H1 (cell line): ENCODE data around the gene SPEF2. TPM values are rescaled to one million over a fixed set of nuclear protein-coding genes. Genes with fewer than 3 reads are reported as not detected.

Experiments
- CTCF ChIA-PET: fragments of 300-600 bp; sonication (Branson Sonifier 250); formaldehyde crosslinking; loops from one replicate; lab custom pipeline; 2021; ENCODE audit not compliant: partially characterized antibody; lab: Charles Lee
- POLR2A ChIA-PET: fragments of 300-600 bp; sonication (Branson Sonifier 250); formaldehyde crosslinking; loops from one replicate; lab custom pipeline; 2021; ENCODE audit warnings: inconsistent platforms; ENCODE audit not compliant: partially characterized antibody; lab: Charles Lee
- DNase-seq, 2 experiments: peaks; one replicate each; pipeline versions ENCODE4 v3.0.0 to v3.0.0-alpha.2; 2010 to 2022; ENCODE audit warnings: low spot score in 2 of 2, low read depth in 1 of 2, mixed read lengths in 1 of 2
- FAIRE-seq: peaks from 2 replicates; lab custom pipeline; 2011; peaks lifted over from hg19 to GRCh38; lab: Jason Lieb, UNC
- H2AFZ ChIP-seq: 2 replicates; pipeline ENCODE4 v1.8.1; 2012; ENCODE audit warnings: low read length, inconsistent platforms
- H2AK5ac ChIP-seq: 2 replicates; pipeline ENCODE4 v1.6.1; 2013; ENCODE audit warnings: low read depth, low read length
- H2BK120ac ChIP-seq: replicated peaks from 2 replicates; pipeline ENCODE3; 2013; ENCODE audit warnings: low read depth, low read length, inconsistent platforms
- H2BK12ac ChIP-seq: 2 replicates; pipeline ENCODE4 v1.6.1; 2013; ENCODE audit warnings: low read depth, low read length
- H2BK15ac ChIP-seq: 2 replicates; pipeline ENCODE4 v1.6.1; 2013; ENCODE audit warnings: low read length
- H2BK20ac ChIP-seq: 2 replicates; pipeline ENCODE4 v1.6.1; 2013; ENCODE audit warnings: low read length
- H2BK5ac ChIP-seq: 2 replicates; pipeline ENCODE4 v1.6.1; 2013; ENCODE audit warnings: low read depth, low read length
- H3K14ac ChIP-seq: 2 replicates; pipeline ENCODE4 v1.6.1; 2013; ENCODE audit warnings: inconsistent platforms; ENCODE audit not compliant: insufficient read length
- H3K18ac ChIP-seq: 2 replicates; pipeline ENCODE4 v1.6.1; 2013; ENCODE audit warnings: low read length; ENCODE audit errors: extremely low read depth
- H3K23ac ChIP-seq: 2 replicates; pipeline ENCODE4 v1.6.1; 2013; ENCODE audit warnings: inconsistent platforms; ENCODE audit not compliant: insufficient read length
- H3K23me2 ChIP-seq: 2 replicates; pipeline ENCODE4 v1.6.1; 2013; ENCODE audit warnings: low read depth, low read length
- H3K27ac ChIP-seq: 2 replicates; pipeline ENCODE4 v1.6.1; 2011; ENCODE audit warnings: low read depth, low read length, inconsistent platforms
- H3K27me3 ChIP-seq, 4 experiments: replicated peaks in 1 of 4; 1 replicate in 1 of 4; 2 replicates in 3 of 4; pipeline versions ENCODE4 v1.6.1 to v1.8.1; 2011 to 2013; ENCODE audit warnings: low read length in 3 of 4, mild to moderate bottlenecking in 3 of 4, inconsistent platforms in 2 of 4, mixed read lengths in 2 of 4, moderate library complexity in 1 of 4; ENCODE audit not compliant: control insufficient read depth in 3 of 4, insufficient read depth in 3 of 4; ENCODE audit errors: extremely low read depth in 1 of 4
- H3K36me3 ChIP-seq, 4 experiments: 2 replicates each; pipeline versions ENCODE4 v1.6.1 to v1.8.1; 2011 to 2013; ENCODE audit warnings: mild to moderate bottlenecking in 4 of 4, low read length in 3 of 4, moderate library complexity in 2 of 4, control low read depth in 1 of 4, inconsistent platforms in 1 of 4; ENCODE audit not compliant: insufficient read depth in 4 of 4, control insufficient read depth in 2 of 4
- H3K4ac ChIP-seq: replicated peaks from 2 replicates; pipeline ENCODE3; 2013; ENCODE audit warnings: low read length, low read depth, mixed read lengths, inconsistent platforms; ENCODE audit not compliant: insufficient read length
- H3K4me1 ChIP-seq, 4 experiments: replicated peaks in 1 of 4; 1 replicate in 1 of 4; 2 replicates in 3 of 4; pipeline versions ENCODE4 v1.6.1 to v1.8.1; 2011 to 2013; ENCODE audit warnings: low read length in 3 of 4, inconsistent platforms in 2 of 4, mixed read lengths in 1 of 4; ENCODE audit not compliant: insufficient read depth in 4 of 4, control insufficient read depth in 3 of 4
- H3K4me2 ChIP-seq, 2 experiments: 2 replicates each; pipeline versions ENCODE4 v1.6.1 to v1.8.1; 2011 to 2013; ENCODE audit warnings: low read depth in 2 of 2, low read length in 2 of 2, control low read depth in 1 of 2, inconsistent platforms in 1 of 2, mild to moderate bottlenecking in 1 of 2; ENCODE audit not compliant: insufficient read depth in 1 of 2
- H3K4me3 ChIP-seq, 4 experiments: fragments of 200-600, 300-600 bp in 1 of 4; sonication (generic), shearing (Covaris generic), sonication (Bioruptor Twin) in 1 of 4; 2 replicates each; pipeline versions ENCODE4 v1.5.1 to v1.8.1; 2011 to 2016; ENCODE audit warnings: low read length in 4 of 4, low read depth in 3 of 4, control low read depth in 2 of 4, inconsistent platforms in 2 of 4, mild to moderate bottlenecking in 2 of 4, mixed read lengths in 1 of 4, moderate library complexity in 1 of 4; ENCODE audit not compliant: insufficient read depth in 2 of 4; ENCODE audit errors: extremely low read depth in 1 of 4
- H3K56ac ChIP-seq: replicated peaks from 2 replicates; pipeline ENCODE3; 2013; ENCODE audit warnings: low read depth, mild to moderate bottlenecking, mixed read lengths, low read length, inconsistent platforms; ENCODE audit not compliant: insufficient read length
- H3K79me1 ChIP-seq: 2 replicates; pipeline ENCODE4 v1.6.1; 2013; ENCODE audit warnings: low read depth, low read length, control low read depth
- H3K79me2 ChIP-seq, 2 experiments: 2 replicates each; pipeline versions ENCODE4 v1.6.1 to v1.8.1; 2012 to 2013; ENCODE audit warnings: low read length in 2 of 2, mild to moderate bottlenecking in 2 of 2, inconsistent platforms in 1 of 2; ENCODE audit not compliant: insufficient read depth in 2 of 2, control insufficient read depth in 1 of 2
- H3K9ac ChIP-seq, 4 experiments: replicated peaks in 1 of 4; 1 replicate in 1 of 4; 2 replicates in 3 of 4; pipeline versions ENCODE4 v1.6.1 to v1.8.1; 2011 to 2013; ENCODE audit warnings: low read depth in 3 of 4, low read length in 3 of 4, control low read depth in 2 of 4, mild to moderate bottlenecking in 2 of 4, moderate library complexity in 2 of 4, inconsistent platforms in 1 of 4; ENCODE audit errors: extremely low read depth in 1 of 4
- H3K9me3 ChIP-seq, 2 experiments: 2 replicates each; pipeline versions ENCODE4 v1.6.1 to v1.8.1; 2012 to 2013; ENCODE audit warnings: mild to moderate bottlenecking in 2 of 2, moderate library complexity in 2 of 2, control low read depth in 1 of 2, inconsistent platforms in 1 of 2, low read depth in 1 of 2, low read length in 1 of 2, mixed read lengths in 1 of 2; ENCODE audit not compliant: insufficient read depth in 2 of 2
- H4K20me1 ChIP-seq, 2 experiments: replicated peaks in 1 of 2; 2 replicates each; pipeline versions ENCODE3 to v1.8.1; 2011 to 2013; ENCODE audit warnings: inconsistent platforms in 2 of 2, low read length in 2 of 2, mild to moderate bottlenecking in 1 of 2; ENCODE audit not compliant: insufficient read depth in 2 of 2, control insufficient read depth in 1 of 2
- H4K5ac ChIP-seq: 2 replicates; pipeline ENCODE4 v1.6.1; 2013; ENCODE audit warnings: low read length, low read depth, mixed read lengths, inconsistent platforms; ENCODE audit not compliant: insufficient read length
- H4K8ac ChIP-seq: 2 replicates; pipeline ENCODE4 v1.8.0; 2013; ENCODE audit warnings: mild to moderate bottlenecking, moderate library complexity, low read length, inconsistent platforms; ENCODE audit not compliant: insufficient read depth; ENCODE audit errors: extremely low read depth
- H4K91ac ChIP-seq: replicated peaks from 2 replicates; pipeline ENCODE3; 2013; ENCODE audit warnings: low read length, mixed read lengths, inconsistent platforms; ENCODE audit not compliant: insufficient read length
- EP300 ChIP-seq, 2 experiments: IDR thresholded peaks; 1 replicate in 1 of 2; 2 replicates in 1 of 2; pipeline ENCODE4 v1.6.1; 2011 to 2012; ENCODE audit warnings: low read depth in 2 of 2, low read length in 2 of 2, mild to moderate bottlenecking in 2 of 2, borderline replicate concordance in 1 of 2, inconsistent platforms in 1 of 2, moderate library complexity in 1 of 2
- JUN ChIP-seq: IDR thresholded peaks from 2 replicates; pipeline ENCODE4 v1.6.1; 2011; ENCODE audit warnings: low read depth, mild to moderate bottlenecking, improper control_type of control experiment, low read length
- POU5F1 ChIP-seq: IDR thresholded peaks from 2 replicates; pipeline ENCODE4 v1.6.1; 2011; ENCODE audit warnings: low read depth, mild to moderate bottlenecking, low read length, moderate library complexity
- RBBP5 ChIP-seq: IDR thresholded peaks from 2 replicates; pipeline ENCODE4 v1.7.1; 2012; ENCODE audit warnings: low read depth, mild to moderate bottlenecking, inconsistent platforms, low read length, moderate library complexity, borderline replicate concordance
- ZNF274 ChIP-seq: IDR thresholded peaks from 2 replicates; pipeline ENCODE4 v1.7.0; 2012; ENCODE audit warnings: low read length, borderline replicate concordance; ENCODE audit errors: extremely low read depth
- WGBS, 2 experiments: shearing (Covaris generic) in 1 of 2; methylation state at CpG; one replicate each; pipeline versions ENCODE4 v1.1.6 to v1.1.7; 2013 to 2015; ENCODE audit warnings: low lambda C conversion rate in 2 of 2, mixed read lengths in 2 of 2, inconsistent platforms in 1 of 2, low coverage in 1 of 2, missing lambda C conversion rate in 1 of 2; ENCODE audit not compliant: insufficient replicate concordance in 2 of 2, insufficient coverage in 1 of 2, insufficient read length in 1 of 2; ENCODE audit errors: extremely low coverage in 1 of 2, missing lambda C conversion rate in 1 of 2; 5-methylcytosine and 5-hydroxymethylcytosine counted together
- polyA plus RNA-seq, 7 experiments: library from polyadenylated mRNA; depleted of rRNA in 3 of 7; stranded (reverse) in 5 of 7; unstranded in 2 of 7; fragments of >200 nt in 5 of 7; fragments of 200-250 nt in 2 of 7; gene quantifications; 1 replicate in 5 of 7; 2 replicates in 1 of 7; 4 replicates in 1 of 7; pipeline versions ENCODE4 v1.2.1 to v1.2.3, GENCODE V29; 2011 to 2013; ENCODE audit warnings: missing spikeins in 2 of 7, mixed read lengths in 2 of 7
- total RNA-seq: library from RNA; stranded (reverse); fragmentation: NEBNext Ultra II Directional; extraction: Animal tissue kit (Norgen Biotek cat#: 25700); gene quantifications from 2 replicates; pipeline ENCODE4 v1.2.1, GENCODE V29; 2021
- TF ChIP-seq, protein P1 (sequence below): IDR thresholded peaks from 2 replicates; pipeline ENCODE4 v1.6.1; 2011; ENCODE audit warnings: low read depth, mild to moderate bottlenecking, low read length; ENCODE audit not compliant: insufficient read depth

Gene SPEF2
- total and polyA plus RNA-seq, 2 of the 8 experiments (the other 6 are each of a cell fraction or from before 2014, with no cell fraction given), result 0.14 to 0.73 TPM

DNA sequence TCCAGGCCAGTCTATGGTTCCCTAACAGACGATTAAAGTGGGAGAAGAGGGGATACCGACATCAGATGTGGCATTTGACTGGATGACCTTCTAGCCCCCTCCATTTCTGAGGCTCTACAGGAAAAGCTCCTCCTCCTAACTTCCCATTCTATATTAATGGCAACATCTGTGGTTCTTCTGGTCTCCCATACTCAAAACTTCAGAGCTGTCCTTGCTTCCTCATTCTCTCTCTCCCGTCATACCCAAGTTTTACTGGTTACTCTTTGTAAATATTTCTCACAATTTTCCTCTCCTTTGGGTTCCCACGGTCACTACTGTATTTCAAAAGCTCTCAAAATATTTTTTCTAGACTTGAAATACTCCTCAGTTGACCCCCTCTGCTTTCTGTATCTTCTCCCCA is 203.1 kb downstream of the SPEF2 start:
- Histone ChIP-seq H3K18ac (no peak overlapping the region), H4K8ac (no peak overlapping the region), H3K23ac (no peak overlapping the region), H3K36me3 (no peaks in the 10 kb centered on the region; a peak in 1 of 8 replicates), H3K4ac (no peak overlapping the region), H2BK15ac (no peak overlapping the region), H3K4me3 (no peak overlapping the region), H3K56ac (no peak overlapping the region), H2BK120ac (no peak overlapping the region), H4K20me1 (no peaks in the 10 kb centered on the region), H2BK5ac (no peak overlapping the region), H2BK12ac (no peak overlapping the region), H3K9ac (no peak overlapping the region), H3K27ac (no peak overlapping the region), H3K4me2 (no peak overlapping the region), H3K23me2 (no peaks in the 10 kb centered on the region), H3K14ac (no peak overlapping the region), H3K79me1 (no peaks in the 10 kb centered on the region), H3K9me3 (no peaks in the 10 kb centered on the region), H2BK20ac (no peak overlapping the region), H2AFZ (no peak overlapping the region), H3K27me3 (no peaks in the 10 kb centered on the region), H3K79me2 (no peaks in the 10 kb centered on the region), H4K91ac (no peak overlapping the region), H3K4me1 (no peaks in the 10 kb centered on the region), H4K5ac (no peak overlapping the region), H2AK5ac (no peak overlapping the region)
- WGBS, 2 experiments, result 82% methylated on average over 4 of the region's 4 CpGs; no CpG with 5 or more reads in 1 of the 2 experiments
- FAIRE-seq (no peak), DNase-seq (no peak)
- TF ChIP-seq EP300 (IDR thresholded peaks at IDR 0.05; ENCODE audit: borderline replicate concordance in 1 of 2, low read depth in 2 of 2, low read length in 2 of 2), result no peak
- TF ChIP-seq ZNF274, result no peak
- TF ChIP-seq, protein P1, sequence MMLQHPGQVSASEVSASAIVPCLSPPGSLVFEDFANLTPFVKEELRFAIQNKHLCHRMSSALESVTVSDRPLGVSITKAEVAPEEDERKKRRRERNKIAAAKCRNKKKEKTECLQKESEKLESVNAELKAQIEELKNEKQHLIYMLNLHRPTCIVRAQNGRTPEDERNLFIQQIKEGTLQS, result no peak
- TF ChIP-seq POU5F1, result no peak
- TF ChIP-seq JUN, result no peak
- TF ChIP-seq RBBP5, result no peak
- ChIA-PET CTCF (interaction anchor here (0.9 to 1.0 kb wide), 2 partner anchors 94 to 106 kb away, joined by 3 to 4 read pairs; no protein-coding TSS in a partner anchor), POLR2A (no interaction called here)
